CD14-positive monocyte (primary cell): ENCODE measurements around the gene ITGA11. TPM values are rescaled to one million over a fixed set of nuclear protein-coding genes. Genes with fewer than 3 reads are reported as not detected.

Experiments used
- DNase-seq, 3 donors: peaks; one replicate each; pipeline ENCODE4 v3.0.0-alpha.2; 2011 to 2022
- H2AFZ ChIP-seq: 2 replicates; pipeline ENCODE4 v1.6.0; 2012; ENCODE audit warnings: mild to moderate bottlenecking, low read depth, low read length, inconsistent platforms; ENCODE audit not compliant: insufficient read depth, poor library complexity, severe bottlenecking
- H3K27ac ChIP-seq, 2 donors: 1 replicate in 1 of 2; 2 replicates in 1 of 2; pipeline ENCODE4 v1.5.1; 2012 to 2013; ENCODE audit warnings: low read length in 2 of 2, control low read depth in 1 of 2, inconsistent platforms in 1 of 2, low read depth in 1 of 2, mild to moderate bottlenecking in 1 of 2
- H3K27me3 ChIP-seq, 2 donors: one replicate each; pipeline versions ENCODE4 v1.6.0 to v1.6.1; 2011 to 2013; ENCODE audit warnings: low read length in 2 of 2; ENCODE audit not compliant: control insufficient read depth in 2 of 2, insufficient read depth in 2 of 2
- H3K36me3 ChIP-seq, 2 donors: replicated peaks in 1 of 2; 1 replicate in 1 of 2; 2 replicates in 1 of 2; pipeline versions ENCODE4 v1.5.1 to v1.6.1; 2012 to 2013; ENCODE audit warnings: low read length in 2 of 2, control low read depth in 1 of 2, inconsistent platforms in 1 of 2, mild to moderate bottlenecking in 1 of 2; ENCODE audit not compliant: insufficient read depth in 2 of 2, control insufficient read depth in 1 of 2
- H3K4me1 ChIP-seq, 2 donors: 1 replicate in 1 of 2; 2 replicates in 1 of 2; pipeline versions ENCODE4 v1.5.1 to v1.6.1; 2012 to 2013; ENCODE audit warnings: low read length in 2 of 2, control low read depth in 1 of 2, inconsistent platforms in 1 of 2, mild to moderate bottlenecking in 1 of 2, moderate library complexity in 1 of 2; ENCODE audit not compliant: insufficient read depth in 2 of 2, control insufficient read depth in 1 of 2
- H3K4me2 ChIP-seq: replicated peaks from 2 replicates; pipeline ENCODE3; 2012; ENCODE audit warnings: low read length, moderate library complexity, mild to moderate bottlenecking; ENCODE audit not compliant: poor library complexity, severe bottlenecking; ENCODE audit errors: extremely low read depth
- H3K4me3 ChIP-seq, 3 experiments: fragments of 200-600 bp in 1 of 3; sonication (generic) in 1 of 3; replicated peaks in 1 of 3; 1 replicate in 2 of 3; 2 replicates in 1 of 3; pipeline ENCODE4 v1.5.1; 2011 to 2013; ENCODE audit warnings: low read length in 3 of 3, mild to moderate bottlenecking in 3 of 3, control low read depth in 2 of 3, low read depth in 2 of 3, inconsistent platforms in 1 of 3, moderate library complexity in 1 of 3
- H3K79me2 ChIP-seq: 2 replicates; pipeline ENCODE4 v1.6.0; 2012; ENCODE audit warnings: mild to moderate bottlenecking, control low read depth, inconsistent platforms, low read length, moderate library complexity; ENCODE audit not compliant: insufficient read depth
- H3K9ac ChIP-seq: 2 replicates; pipeline ENCODE4 v1.6.0; 2017; ENCODE audit warnings: low read length, mild to moderate bottlenecking; ENCODE audit not compliant: insufficient read depth, poor library complexity, severe bottlenecking
- H3K9me3 ChIP-seq, 2 donors: replicated peaks in 1 of 2; 1 replicate in 1 of 2; 2 replicates in 1 of 2; pipeline versions ENCODE4 v1.5.1 to v1.6.1; 2012 to 2013; ENCODE audit warnings: low read length in 2 of 2, control low read depth in 1 of 2; ENCODE audit not compliant: control insufficient read depth in 1 of 2, insufficient read depth in 1 of 2
- H4K20me1 ChIP-seq: 2 replicates; pipeline ENCODE4 v1.6.0; 2012; ENCODE audit warnings: mild to moderate bottlenecking, low read length, control low read depth, moderate library complexity; ENCODE audit not compliant: insufficient read depth
- H3K27ac Mint-ChIP-seq, 7 donors: one replicate each; pipeline ENCODE4 v1.8.0; 2020; ENCODE audit warnings: mild to moderate bottlenecking in 7 of 7, mixed read lengths in 7 of 7, moderate library complexity in 6 of 7, inconsistent platforms in 2 of 7
- H3K27me3 Mint-ChIP-seq, 3 donors: one replicate each; pipeline ENCODE4 v1.8.0; 2021 to 2022; ENCODE audit warnings: low read depth in 3 of 3, mild to moderate bottlenecking in 3 of 3, mixed read lengths in 3 of 3, moderate library complexity in 3 of 3, inconsistent platforms in 1 of 3
- H3K36me3 Mint-ChIP-seq, 2 donors: one replicate each; pipeline ENCODE4 v1.8.0; 2020; ENCODE audit warnings: mixed read lengths in 2 of 2, inconsistent platforms in 1 of 2, mild to moderate bottlenecking in 1 of 2
- H3K4me1 Mint-ChIP-seq: one replicate; pipeline ENCODE4 v1.8.0; 2020; ENCODE audit warnings: mild to moderate bottlenecking, mixed read lengths
- H3K4me3 Mint-ChIP-seq, 2 donors: one replicate each; pipeline ENCODE4 v1.8.0; 2020; ENCODE audit warnings: mild to moderate bottlenecking in 2 of 2, mixed read lengths in 2 of 2, moderate library complexity in 1 of 2
- H3K9me3 Mint-ChIP-seq, 7 donors: one replicate each; pipeline ENCODE4 v1.8.0; 2020 to 2022; ENCODE audit warnings: mixed read lengths in 7 of 7, mild to moderate bottlenecking in 6 of 7, moderate library complexity in 6 of 7, inconsistent platforms in 2 of 7
- CTCF ChIP-seq: fragments of 200-600 bp; IDR thresholded peaks from one replicate; pipeline ENCODE4 v1.8.0; 2022; ENCODE audit warnings: antibody characterized with exemption, mild to moderate bottlenecking
- WGBS: methylation state at CpG from one replicate; pipeline ENCODE4 v1.1.5; 2013; ENCODE audit warnings: missing lambda C conversion rate; ENCODE audit not compliant: insufficient coverage; 5-methylcytosine and 5-hydroxymethylcytosine counted together
- intact Hi-C, 2 donors: fragments of 100-400 bp; cut with micrococcal nuclease; formaldehyde crosslinking; loops; one replicate each; pipeline versions ENCODE4 v1.15.0 to v1.15.1; 2023
- polyA plus RNA-seq, 3 donors: library from polyadenylated mRNA; depleted of rRNA in 1 of 3; unstranded in 2 of 3; stranded (reverse) in 1 of 3; fragments of 300-500 nt in 2 of 3; fragments of >200 nt in 1 of 3; fragmentation: Illumina TruSeq in 2 of 3; gene quantifications; 1 replicate in 2 of 3; 2 replicates in 1 of 3; pipeline ENCODE4 v1.2.3, GENCODE V29; 2012 to 2021

Gene ITGA11
- polyA plus RNA-seq, 3 donors, result under 0.01 to 0.01 TPM; not detected in 1

GRCh38 chr15:68396068-68396467 is 35.9 kb downstream of the ITGA11 start:
- Histone ChIP-seq H4K20me1 (no peaks in the 10 kb centered on the region), H3K4me3 (no peak overlapping the region), H3K36me3 (no peaks in the 10 kb centered on the region), H3K27ac (no peak overlapping the region), H2AFZ (no peak overlapping the region), H3K4me1 (peaks cover under 1 to 2% of the 10 kb centered on the region in 2 donors), H3K9ac (no peak overlapping the region), H3K9me3 (no peaks in the 10 kb centered on the region), H3K4me2 (no peak overlapping the region), H3K79me2 (no peaks in the 10 kb centered on the region), H3K27me3 (peaks cover 0 to 2% of the 10 kb centered on the region in 2 donors)
- intact Hi-C loops, result no loop called here
- Mint-ChIP-seq H3K9me3 (peaks cover 0 to 10% (median 3%) of the 10 kb centered on the region in 7 donors), H3K27ac (no peak overlapping the region), H3K27me3 (peaks cover 2 to 4% (median 3%) of the 10 kb centered on the region in 3 donors), H3K4me3 (no peak overlapping the region), H3K36me3 (no peaks in the 10 kb centered on the region), H3K4me1 (peaks cover 4% of the 10 kb centered on the region)
- no CpG with 5 or more reads among the region's 1 CpG for WGBS
- no peak for DNase-seq
- no peak for TF ChIP-seq CTCF

DNA sequence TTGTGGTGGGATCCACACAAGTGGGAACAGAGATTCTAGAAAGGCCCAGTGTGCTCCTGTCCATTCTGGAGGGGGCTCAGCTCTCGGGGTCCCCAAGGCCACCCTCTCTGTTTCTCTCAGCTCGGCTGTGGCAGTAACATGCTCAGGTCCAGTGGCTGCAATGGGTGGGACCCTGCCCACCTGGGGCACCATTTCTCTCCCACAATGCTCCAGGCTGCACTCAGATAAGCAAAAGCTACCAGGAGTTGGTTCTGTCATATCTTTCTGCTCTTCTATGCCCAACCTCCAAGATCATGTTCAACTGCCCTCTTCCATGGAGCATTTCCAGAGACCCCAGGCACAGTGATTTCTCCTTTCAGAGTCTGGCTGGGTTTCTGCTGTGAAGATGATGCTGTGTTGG is 40.8 kb downstream of the ITGA11 start:
- 87% methylated on average over 2 of the region's 2 CpGs for WGBS
- Histone ChIP-seq H4K20me1 (no peaks in the 10 kb centered on the region), H3K4me2 (no peak overlapping the region), H3K79me2 (no peaks in the 10 kb centered on the region), H3K27ac (no peak overlapping the region), H3K27me3 (peaks cover 0 to 2% of the 10 kb centered on the region in 2 donors), H3K9ac (no peak overlapping the region), H3K4me1 (peaks cover 13 to 14% of the 10 kb centered on the region in 2 donors), H3K4me3 (no peak overlapping the region), H2AFZ (no peak overlapping the region), H3K9me3 (no peaks in the 10 kb centered on the region), H3K36me3 (no peaks in the 10 kb centered on the region)
- Mint-ChIP-seq H3K36me3 (no peaks in the 10 kb centered on the region), H3K4me3 (no peak overlapping the region), H3K27ac (peak overlapping the region in 1 of 7 donors; percentile 38), H3K4me1 (peaks cover 18% of the 10 kb centered on the region), H3K9me3 (peaks cover 0 to 10% (median 3%) of the 10 kb centered on the region in 7 donors), H3K27me3 (peaks cover 1 to 4% (median 3%) of the 10 kb centered on the region in 3 donors)
- intact Hi-C loops, result no loop called here
- no peak for DNase-seq
- no peak for TF ChIP-seq CTCF
